Fibroblast of skin of abdomen (primary cell): ENCODE results near the gene TEAD1.
A peak's percentile ranks its signal among the peaks of the same experiment; 100 is the strongest.
"Not testable (repeated sequence)": the region's sequence is repeated elsewhere in the genome, so short reads cannot be mapped to it uniquely, and the experiment has no call there.

ENCODE experiments used
- DNase-seq: peaks from one replicate; pipeline ENCODE4 v3.0.0-alpha.2; 2013

The TEAD1 gene

DNA sequence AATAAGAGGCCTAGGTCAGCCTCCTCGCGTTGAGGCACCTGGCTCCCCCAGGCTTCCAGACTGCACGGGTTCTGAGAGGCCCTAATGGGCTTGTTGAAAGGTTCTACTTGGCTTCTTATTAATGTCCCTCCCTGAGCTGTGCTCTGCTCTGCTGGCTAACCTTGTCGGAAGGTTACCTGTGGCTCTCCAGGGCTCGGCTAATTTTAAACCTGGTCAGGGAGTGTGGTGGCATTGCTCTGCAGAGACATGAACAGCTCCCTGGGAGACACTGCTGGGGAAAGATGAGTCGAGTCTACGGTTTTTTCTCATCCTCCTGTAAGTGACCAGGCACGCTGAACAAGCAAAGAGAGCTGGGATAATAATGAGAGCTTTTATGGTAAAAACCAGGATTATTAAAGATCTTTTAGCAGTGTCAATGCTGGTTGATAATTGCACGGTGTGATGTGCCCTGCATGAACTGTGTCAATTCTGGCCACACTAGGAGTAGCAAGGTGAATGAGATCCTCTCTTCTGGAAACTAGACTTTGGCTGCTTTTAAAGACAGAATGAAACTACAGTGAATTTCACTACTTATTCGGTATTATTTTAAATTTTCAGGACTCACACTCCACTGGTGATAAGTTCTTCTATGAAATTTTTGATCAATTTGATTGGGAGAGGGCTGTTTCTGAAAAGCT, 70.7 kb downstream of the TEAD1 start:
- no peak for DNase-seq

- DNase-seq, result no peak
Observed at GRCh38 chr11:12745787-12746186, 71.6 kb downstream of the TEAD1 start.

GRCh38 chr11:12746593-12747097, 72.4 kb downstream of the TEAD1 start:
- DNase-seq, result peak; percentile 88

DNA sequence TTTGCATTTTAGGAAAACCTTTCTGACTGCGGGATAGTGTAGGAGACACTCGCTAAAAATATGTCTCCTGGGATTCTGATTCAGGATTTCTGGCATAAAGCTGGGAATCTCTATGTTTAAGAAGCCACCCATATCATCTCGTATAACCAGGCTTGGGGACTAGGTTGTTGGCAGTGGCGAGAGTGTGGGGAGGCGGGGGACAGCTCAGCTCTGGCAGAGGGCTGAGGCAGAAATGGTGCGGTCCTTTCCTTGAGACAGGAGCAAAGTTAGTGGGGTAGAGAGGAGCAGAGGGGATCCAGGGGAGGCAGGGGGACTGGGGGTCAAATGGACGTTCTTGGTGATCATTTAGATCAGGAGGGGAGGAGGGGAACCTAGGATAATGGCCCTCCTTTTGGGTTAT, 74.3 kb downstream of the TEAD1 start:
- DNase-seq, result no peak

DNA sequence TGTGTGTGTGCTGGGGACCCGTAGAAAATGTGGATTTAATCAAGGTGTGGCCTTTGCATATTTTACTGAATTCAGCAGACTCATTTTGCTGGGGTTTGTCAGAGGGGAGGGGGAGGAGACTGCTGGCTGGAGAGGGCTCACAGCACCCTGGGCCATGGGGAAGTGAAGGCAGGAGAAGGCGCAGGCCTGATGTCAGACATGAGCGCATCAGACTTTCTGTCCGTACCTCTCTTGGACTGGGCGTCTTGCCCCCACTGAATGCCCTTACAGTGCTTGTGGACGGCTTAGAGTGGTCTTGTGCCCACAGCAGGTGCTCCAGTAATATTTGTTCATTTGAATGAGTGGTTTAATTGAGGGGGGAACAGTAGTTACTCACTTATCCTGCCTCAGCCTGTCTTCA, 75.2 kb downstream of the TEAD1 start:
- no peak for DNase-seq

GRCh38 chr11:12750181-12750580, 76.0 kb downstream of the TEAD1 start:
- no peak for DNase-seq

DNA sequence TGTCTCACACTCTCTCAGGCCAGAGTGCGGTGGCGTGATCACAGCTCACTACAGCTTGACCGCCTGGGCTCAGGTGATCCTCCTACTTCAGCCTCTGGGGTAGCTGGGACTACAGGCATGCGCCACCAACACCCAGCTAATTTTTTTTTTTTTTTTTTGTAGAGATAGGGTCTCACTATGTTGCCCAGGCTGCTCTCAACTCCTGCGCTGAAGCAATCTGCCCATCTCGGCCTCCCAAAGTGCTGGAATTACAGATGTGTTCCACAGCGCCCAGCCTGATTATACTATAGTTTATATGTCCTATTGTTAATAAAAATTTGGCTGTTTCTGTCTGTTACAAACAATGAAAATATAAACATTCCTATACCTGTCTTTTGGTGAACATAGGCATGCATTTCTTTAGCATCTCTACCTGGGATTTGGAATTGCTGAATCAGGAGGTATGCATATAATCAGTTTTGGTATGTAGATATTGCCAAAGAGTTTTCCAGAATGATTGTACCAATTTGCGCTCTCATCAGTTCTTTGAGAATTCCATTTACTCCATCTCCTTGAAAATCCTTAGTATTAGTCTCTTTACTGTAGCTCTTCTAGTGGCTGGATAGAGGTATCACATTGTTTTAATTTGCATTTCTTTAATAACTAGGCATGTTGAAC, 78.8 kb downstream of the TEAD1 start:
- DNase-seq, result no peak

DNA sequence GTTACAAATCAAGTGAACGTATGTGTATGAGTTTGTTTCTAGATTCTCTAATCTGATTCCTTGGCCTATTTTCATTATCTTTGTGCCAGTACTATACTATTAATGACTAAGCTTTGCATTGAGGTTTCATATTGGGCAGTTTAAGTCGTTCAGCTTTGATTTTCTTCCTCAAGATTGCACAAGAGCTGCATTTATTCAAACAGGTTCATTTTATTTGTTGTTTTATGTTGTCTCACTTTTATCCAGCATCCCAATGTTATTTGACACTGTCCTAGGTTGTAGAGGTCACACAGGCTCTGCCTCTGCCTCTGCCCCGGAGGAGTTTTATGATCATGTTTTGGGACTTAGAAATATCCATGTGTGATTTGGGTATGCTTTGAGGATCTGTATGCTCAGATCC, 79.8 kb downstream of the TEAD1 start:
- no peak for DNase-seq

DNA sequence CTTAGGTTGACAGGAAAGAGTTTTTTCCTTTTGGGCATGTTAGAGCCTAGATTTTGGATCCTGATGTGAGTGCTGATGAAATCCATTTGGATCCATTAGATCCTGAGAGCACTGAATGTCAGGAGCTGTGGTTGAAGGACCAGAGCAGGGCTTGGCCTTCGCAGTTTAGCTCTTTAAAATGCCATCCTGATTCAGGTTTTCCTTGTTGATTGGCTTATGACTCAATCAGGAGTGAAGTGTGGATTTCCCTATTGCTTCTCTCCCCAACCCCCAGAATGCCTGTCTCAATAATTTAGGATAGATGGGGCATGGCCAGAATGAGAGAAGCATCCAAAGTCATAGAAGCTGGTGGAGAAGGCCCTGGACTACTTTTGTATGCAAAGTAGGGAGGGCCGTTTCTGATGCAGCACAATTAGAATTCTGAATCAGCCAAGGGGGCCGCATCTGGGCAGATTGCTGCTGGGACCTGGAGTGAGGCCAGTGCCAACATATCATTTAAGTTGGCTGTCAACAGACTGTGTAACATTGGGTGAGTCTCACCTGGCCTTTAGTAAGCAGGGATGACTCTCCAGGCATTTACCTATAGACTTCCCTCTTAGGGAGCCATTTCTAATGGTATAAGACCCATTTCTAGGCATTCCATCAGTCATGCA, 80.5 kb downstream of the TEAD1 start:
- DNase-seq, result no peak

DNA sequence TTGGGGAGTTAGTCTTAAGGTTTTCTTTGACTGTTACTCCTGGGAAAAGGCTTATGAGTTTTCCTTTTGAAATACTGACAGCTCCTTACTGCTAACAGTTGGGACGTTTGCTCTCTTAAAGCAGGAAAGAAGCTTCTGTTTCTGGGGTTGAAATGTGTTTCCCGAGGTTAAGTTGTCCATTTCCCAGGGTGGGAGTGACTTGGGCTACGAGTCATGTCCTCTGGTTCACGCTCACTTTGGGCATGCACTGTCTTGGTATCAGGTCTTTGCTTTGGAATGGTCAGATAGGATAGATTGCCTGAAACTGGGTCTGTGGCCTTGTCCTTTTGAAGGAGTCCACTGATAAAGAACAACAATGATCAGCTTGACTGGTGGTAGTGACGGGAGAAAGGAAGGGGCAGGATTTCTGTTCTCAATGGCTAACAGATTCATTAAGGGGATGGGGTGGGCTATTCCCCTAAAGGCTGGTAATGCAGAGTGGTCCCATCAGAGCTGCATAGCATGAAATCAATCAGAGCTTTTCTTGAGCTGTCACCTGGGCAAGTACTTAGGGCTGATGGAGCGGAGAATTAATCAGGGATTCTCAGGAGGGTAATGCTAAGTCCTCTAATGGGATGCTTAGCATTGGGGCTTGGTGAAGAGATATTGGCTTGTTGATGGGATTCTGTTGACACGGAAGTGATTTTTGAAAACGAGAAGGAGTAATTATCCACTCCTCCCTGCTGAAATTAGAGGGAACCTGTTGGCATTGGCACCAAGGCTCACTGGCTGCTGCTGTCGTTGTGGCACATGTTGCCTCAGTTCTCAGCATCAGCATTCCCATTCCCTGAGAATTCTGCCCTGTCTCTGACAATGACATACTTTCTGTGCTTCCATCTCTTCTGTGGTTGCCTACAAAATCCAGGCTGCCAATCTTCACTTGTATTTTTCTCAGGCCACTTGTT, 81.6 kb downstream of the TEAD1 start:
- DNase-seq, result no peak

GRCh38 chr11:12756454-12756806, 82.2 kb downstream of the TEAD1 start:
- DNase-seq, result no peak

DNA sequence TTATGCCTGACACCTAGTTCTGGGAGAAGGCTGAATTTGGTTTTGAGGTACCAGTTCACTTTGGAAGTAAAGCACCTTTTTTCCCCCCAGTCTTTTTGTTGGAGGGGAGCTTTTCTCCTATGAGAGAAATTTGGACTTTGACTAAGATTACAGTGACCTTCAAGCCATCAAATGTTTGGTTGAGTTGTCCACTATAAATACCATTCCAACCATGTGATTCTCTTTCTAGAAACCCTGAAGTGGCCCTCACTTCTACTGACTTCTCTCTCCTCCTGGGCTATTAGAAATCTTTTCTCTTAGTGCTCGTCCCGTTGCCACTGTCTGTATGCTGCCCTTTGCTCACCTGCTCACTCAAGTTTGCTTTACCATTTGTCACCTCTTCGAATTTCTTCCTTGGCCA, 82.6 kb downstream of the TEAD1 start:
- DNase-seq, result no peak

- no peak for DNase-seq
Observed at GRCh38 chr11:12757416-12757815, 83.2 kb downstream of the TEAD1 start.

DNA sequence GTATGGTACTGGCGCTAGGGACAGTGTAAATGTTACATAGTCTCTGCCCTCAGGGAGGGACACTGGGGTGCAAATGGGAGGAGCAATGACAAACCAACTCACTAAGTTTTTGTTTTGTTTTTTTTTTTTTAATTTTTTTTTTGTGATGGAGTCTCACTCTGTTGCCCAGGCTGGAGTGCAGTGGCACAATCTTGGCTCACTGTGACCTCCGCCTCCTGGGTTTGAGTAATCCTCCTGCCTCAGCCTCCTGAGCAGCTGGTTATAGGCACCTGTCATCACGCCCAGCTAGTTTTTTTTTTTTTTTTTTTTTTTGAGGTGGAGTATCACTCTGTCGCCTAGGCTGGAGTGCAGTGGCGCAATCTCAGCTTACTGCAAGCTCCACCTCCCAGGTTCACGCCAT, 83.9 kb downstream of the TEAD1 start:
- not testable (repeated sequence) for DNase-seq

GRCh38 chr11:12761029-12761428, 86.8 kb downstream of the TEAD1 start:
- peak; percentile 53 for DNase-seq

DNA sequence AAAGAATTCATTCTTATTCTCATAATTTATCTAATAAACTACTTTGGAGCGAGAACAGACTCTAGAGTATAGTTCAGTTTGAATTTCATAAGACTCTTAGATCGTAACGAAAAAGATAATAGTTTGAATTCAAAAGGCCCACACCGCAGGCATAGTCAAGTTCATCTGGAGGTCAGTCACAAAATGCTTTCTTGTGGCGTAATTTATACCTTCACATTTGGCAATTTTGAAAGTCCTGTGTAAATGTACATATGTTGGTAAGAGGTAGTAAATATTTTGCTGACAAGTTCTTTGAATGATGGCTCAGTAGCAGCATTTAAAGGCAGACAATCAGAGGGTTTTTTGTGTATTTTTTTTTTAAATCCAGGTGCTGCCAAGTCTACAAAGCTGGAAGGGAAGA, 88.1 kb downstream of the TEAD1 start:
- no peak for DNase-seq

GRCh38 chr11:12762696-12763324, 88.6 kb downstream of the TEAD1 start:
- no peak for DNase-seq

GRCh38 chr11:12764187-12764914, 90.1 kb downstream of the TEAD1 start:
- DNase-seq, result no peak

DNA sequence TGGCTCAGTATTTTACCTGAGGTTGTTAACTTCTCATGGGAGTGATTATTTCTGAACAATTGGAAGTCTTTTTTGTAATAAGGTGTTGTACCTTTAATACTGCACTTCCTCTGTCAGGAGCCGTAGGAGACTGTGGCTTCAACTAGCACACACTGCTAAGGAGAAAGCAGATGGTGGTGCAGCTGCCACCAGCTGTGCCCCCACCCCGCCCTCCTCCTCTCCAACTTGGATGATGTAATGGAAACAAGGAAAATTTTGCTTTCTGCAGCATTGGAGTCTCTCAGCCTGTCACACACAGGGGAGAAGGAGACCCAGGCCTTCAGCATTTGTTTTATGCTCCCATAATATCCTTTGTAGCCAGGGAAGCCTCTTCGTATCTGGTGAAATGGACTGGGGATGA, 91.2 kb downstream of the TEAD1 start:
- no peak for DNase-seq

DNA sequence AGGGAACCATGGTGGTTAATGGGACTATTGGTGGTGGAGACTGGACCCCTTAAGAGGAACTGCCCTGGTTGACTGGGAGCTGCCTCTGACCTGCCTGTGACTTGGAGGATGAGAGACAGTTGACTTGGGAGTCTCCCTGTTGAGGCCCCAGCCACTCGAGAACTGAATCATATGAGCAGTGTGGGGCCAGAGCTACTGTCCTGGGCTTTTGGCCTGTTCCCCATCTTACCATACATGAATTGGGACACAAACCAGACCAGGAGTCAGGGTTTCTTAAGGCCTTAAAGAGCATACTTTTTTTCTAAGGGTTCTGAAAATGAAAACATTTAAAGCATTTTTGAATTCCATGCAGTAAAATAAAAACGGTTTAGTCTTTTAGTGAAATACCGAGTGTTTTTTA, 92.8 kb downstream of the TEAD1 start:
- DNase-seq, result no peak

GRCh38 chr11:12767577-12767976, 93.4 kb downstream of the TEAD1 start:
- DNase-seq, result no peak
